Measurements from ENCODE around the gene ALKBH4.

GRCh38 chr7:102452451-102452850 is 12.2 kb downstream of the ALKBH4 start:
- TF ChIP-seq POLR2A (IDR thresholded peaks at IDR 0.05) = no peak
- TF ChIP-seq CTCF (IDR thresholded peaks at IDR 0.05) = no peak

Data from sigmoid colon (tissue), 3 donors.